ENCODE results near the gene TSFM.

TSFM gene

GRCh38 chr12:57759360-57759980, 23.1 kb upstream of the TSFM start:
- Histone ChIP-seq H3K4me2 (ENCODE audit: low read depth, low read length) (no peak overlapping the region), H3F3A (ENCODE audit: insufficient read depth, low read length) (peaks cover 11% of the 10 kb centered on the region), H2AFZ (ENCODE audit: low read length) (no peak overlapping the region), H3K4me3 (ENCODE audit: low read length) (no peak overlapping the region), H3K9me2 (replicated peaks; ENCODE audit: insufficient read depth, low read length) (no peaks in the 10 kb centered on the region), H3K27me3 (replicated peaks; ENCODE audit: insufficient read depth, low read length) (peaks cover 7% of the 10 kb centered on the region), H4K20me1 (ENCODE audit: insufficient read depth, low read length) (no peaks in the 10 kb centered on the region), H3K36me3 (replicated peaks; ENCODE audit: insufficient read depth, low read length) (no peaks in the 10 kb centered on the region), H3K9me3 (replicated peaks; ENCODE audit: insufficient read depth, low read length) (no peaks in the 10 kb centered on the region), H3K79me2 (ENCODE audit: low read length) (peaks cover 9% of the 10 kb centered on the region; the same call in 1 of the 2 replicates), H3K9ac (ENCODE audit: low read length) (no peak overlapping the region), H3K4me1 (ENCODE audit: low read length) (peaks cover 6% of the 10 kb centered on the region), H3K27ac (ENCODE audit: low read length) (no peak overlapping the region)
- DNase-seq: peak; percentile 55
- TF ChIP-seq EZH2 (optimal IDR thresholded peaks at IDR 0.05; ENCODE audit: low read depth, low read length) (no peak), EZH2phosphoT487 (IDR thresholded peaks at IDR 0.05; ENCODE audit: low read length) (no peak)
- TF ChIP-seq, protein P1, sequence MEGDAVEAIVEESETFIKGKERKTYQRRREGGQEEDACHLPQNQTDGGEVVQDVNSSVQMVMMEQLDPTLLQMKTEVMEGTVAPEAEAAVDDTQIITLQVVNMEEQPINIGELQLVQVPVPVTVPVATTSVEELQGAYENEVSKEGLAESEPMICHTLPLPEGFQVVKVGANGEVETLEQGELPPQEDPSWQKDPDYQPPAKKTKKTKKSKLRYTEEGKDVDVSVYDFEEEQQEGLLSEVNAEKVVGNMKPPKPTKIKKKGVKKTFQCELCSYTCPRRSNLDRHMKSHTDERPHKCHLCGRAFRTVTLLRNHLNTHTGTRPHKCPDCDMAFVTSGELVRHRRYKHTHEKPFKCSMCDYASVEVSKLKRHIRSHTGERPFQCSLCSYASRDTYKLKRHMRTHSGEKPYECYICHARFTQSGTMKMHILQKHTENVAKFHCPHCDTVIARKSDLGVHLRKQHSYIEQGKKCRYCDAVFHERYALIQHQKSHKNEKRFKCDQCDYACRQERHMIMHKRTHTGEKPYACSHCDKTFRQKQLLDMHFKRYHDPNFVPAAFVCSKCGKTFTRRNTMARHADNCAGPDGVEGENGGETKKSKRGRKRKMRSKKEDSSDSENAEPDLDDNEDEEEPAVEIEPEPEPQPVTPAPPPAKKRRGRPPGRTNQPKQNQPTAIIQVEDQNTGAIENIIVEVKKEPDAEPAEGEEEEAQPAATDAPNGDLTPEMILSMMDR (IDR thresholded peaks at IDR 0.05; ENCODE audit: low read length): peak; percentile 60

- no peak for DNase-seq
- H3K36me3 ChIP-seq (replicated peaks; ENCODE audit: insufficient read depth, low read length): no peaks in the 10 kb centered on the region
- H3K27ac ChIP-seq (ENCODE audit: low read length): no peak overlapping the region
- H3K27me3 ChIP-seq (replicated peaks; ENCODE audit: insufficient read depth, low read length): peaks cover 17% of the 10 kb centered on the region
- peaks cover 9% of the 10 kb centered on the region; the same call in 1 of the 2 replicates for H3K4me1 ChIP-seq (ENCODE audit: low read length)
- no peak overlapping the region for H3K4me3 ChIP-seq (ENCODE audit: low read length)
- H3K9ac ChIP-seq (ENCODE audit: low read length): no peak overlapping the region
- no peaks in the 10 kb centered on the region for H4K20me1 ChIP-seq (ENCODE audit: insufficient read depth, low read length)
- TF ChIP-seq EZH2phosphoT487 (IDR thresholded peaks at IDR 0.05; ENCODE audit: low read length): no peak
- no peak overlapping the region for H3K4me2 ChIP-seq (ENCODE audit: low read depth, low read length)
- H3K79me2 ChIP-seq (ENCODE audit: low read length): peaks cover 9% of the 10 kb centered on the region; the same call in 1 of the 2 replicates
- no peaks in the 10 kb centered on the region for H3K9me3 ChIP-seq (replicated peaks; ENCODE audit: insufficient read depth, low read length)
- H2AFZ ChIP-seq (ENCODE audit: low read length): no peak overlapping the region
- peaks cover 9% of the 10 kb centered on the region; the same call in 1 of the 2 replicates for H3F3A ChIP-seq (ENCODE audit: insufficient read depth, low read length)
- no peaks in the 10 kb centered on the region for H3K9me2 ChIP-seq (replicated peaks; ENCODE audit: insufficient read depth, low read length)
Observed at GRCh38 chr12:57760347-57760982, 22.1 kb upstream of the TSFM start.

DNA sequence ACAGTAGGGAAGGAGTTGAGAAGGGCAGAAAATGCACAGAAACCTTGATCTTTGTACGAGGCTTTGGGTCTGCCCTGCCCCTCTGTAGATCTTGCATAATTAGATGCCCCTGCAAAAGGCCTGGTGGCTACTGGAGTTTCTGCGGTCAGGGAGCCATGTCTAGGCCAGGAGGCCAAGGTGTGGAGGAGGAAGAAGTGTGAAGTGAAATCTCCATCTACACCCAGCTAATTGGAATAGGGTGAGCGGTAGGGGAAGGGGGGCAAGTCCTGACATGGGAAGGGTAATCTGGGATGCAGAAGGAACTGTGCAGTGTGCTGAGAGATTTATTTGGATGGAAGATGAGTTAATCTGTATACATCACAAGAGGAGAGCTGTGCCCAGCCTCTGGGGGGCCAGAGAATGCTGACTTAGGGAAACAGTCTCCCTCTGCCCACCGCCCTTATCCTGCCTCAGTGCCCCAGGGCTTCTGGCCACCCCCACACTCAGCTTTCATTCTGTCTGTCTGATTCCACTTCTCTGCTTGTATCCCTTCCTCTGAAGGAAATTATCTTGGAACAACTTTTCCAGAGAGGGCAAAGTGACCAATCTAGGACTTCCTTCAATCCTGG, 21.1 kb upstream of the TSFM start:
- Histone ChIP-seq H3K4me3 (ENCODE audit: low read length) (no peak overlapping the region), H4K20me1 (ENCODE audit: insufficient read depth, low read length) (no peaks in the 10 kb centered on the region), H3K36me3 (replicated peaks; ENCODE audit: insufficient read depth, low read length) (no peaks in the 10 kb centered on the region), H3K9me3 (replicated peaks; ENCODE audit: insufficient read depth, low read length) (no peaks in the 10 kb centered on the region), H3K9ac (ENCODE audit: low read length) (no peak overlapping the region), H3K27ac (ENCODE audit: low read length) (no peak overlapping the region), H3F3A (ENCODE audit: insufficient read depth, low read length) (peaks cover 1% of the 10 kb centered on the region; the same call in 1 of the 2 replicates), H3K4me2 (ENCODE audit: low read depth, low read length) (no peak overlapping the region), H3K4me1 (ENCODE audit: low read length) (peaks cover 8% of the 10 kb centered on the region; the same call in 1 of the 2 replicates), H3K79me2 (ENCODE audit: low read length) (0 out of 2 replicates have a peak, but pooled peaks cover 8% of the 10 kb centered on the region), H3K9me2 (replicated peaks; ENCODE audit: insufficient read depth, low read length) (no peaks in the 10 kb centered on the region), H3K27me3 (replicated peaks; ENCODE audit: insufficient read depth, low read length) (peaks cover 27% of the 10 kb centered on the region), H2AFZ (ENCODE audit: low read length) (no peak overlapping the region)
- DNase-seq: no peak
- TF ChIP-seq EZH2phosphoT487 (IDR thresholded peaks at IDR 0.05; ENCODE audit: low read length) (no peak), EZH2 (optimal IDR thresholded peaks at IDR 0.05; ENCODE audit: low read depth, low read length) (no peak)
- TF ChIP-seq, protein P1 (IDR thresholded peaks at IDR 0.05; ENCODE audit: low read length): no peak

All from MM.1S (cell line).